GM12801 (cell line): ENCODE data around the gene SPCS3.

Source experiments
- TF ChIP-seq, protein P1 (sequence below): IDR thresholded peaks from one replicate; pipeline ENCODE4 v1.5.1; 2011; ENCODE audit warnings: control low read depth; ENCODE audit not compliant: insufficient read length; ENCODE audit errors: extremely low read depth

SPCS3 gene

DNA sequence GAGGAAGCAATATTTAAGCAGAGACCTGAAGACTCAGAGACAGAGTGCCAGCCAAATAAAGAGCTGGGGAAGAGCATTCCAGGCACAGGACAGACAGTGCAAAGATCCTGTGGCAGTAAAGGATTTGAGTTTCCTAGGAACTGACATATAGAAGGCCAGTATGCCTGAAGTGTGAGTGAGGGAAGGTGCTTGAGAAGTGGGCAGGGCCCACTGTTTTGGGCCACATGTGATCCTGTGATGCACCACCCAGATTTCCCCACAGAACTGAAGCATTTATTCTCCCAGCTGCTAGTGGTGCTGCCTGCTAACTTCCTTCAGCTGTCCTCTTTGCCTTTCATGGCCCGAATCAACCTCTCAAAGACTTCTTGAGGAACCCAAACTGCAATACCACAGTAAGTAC is 26.8 kb upstream of the SPCS3 start:
- TF ChIP-seq, protein P1, sequence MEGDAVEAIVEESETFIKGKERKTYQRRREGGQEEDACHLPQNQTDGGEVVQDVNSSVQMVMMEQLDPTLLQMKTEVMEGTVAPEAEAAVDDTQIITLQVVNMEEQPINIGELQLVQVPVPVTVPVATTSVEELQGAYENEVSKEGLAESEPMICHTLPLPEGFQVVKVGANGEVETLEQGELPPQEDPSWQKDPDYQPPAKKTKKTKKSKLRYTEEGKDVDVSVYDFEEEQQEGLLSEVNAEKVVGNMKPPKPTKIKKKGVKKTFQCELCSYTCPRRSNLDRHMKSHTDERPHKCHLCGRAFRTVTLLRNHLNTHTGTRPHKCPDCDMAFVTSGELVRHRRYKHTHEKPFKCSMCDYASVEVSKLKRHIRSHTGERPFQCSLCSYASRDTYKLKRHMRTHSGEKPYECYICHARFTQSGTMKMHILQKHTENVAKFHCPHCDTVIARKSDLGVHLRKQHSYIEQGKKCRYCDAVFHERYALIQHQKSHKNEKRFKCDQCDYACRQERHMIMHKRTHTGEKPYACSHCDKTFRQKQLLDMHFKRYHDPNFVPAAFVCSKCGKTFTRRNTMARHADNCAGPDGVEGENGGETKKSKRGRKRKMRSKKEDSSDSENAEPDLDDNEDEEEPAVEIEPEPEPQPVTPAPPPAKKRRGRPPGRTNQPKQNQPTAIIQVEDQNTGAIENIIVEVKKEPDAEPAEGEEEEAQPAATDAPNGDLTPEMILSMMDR: no peak

DNA sequence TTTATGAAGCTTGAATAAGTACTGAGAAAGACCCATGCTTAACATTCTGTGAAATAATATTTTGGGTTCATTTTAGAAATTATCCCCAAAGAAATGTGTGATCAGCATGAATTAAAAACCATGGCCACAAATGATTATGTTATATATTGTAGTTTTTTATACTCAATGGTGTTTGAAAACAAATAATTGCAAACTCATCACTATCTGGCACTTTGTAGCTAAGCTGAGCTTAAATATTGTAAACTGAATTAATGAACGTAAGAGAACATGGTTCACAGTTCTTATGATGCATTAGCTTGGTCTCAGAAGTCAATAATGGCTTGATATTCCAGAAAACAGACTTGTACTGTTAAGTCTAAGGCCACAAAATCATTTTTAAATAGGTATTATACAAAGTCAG is 26.1 kb upstream of the SPCS3 start:
- TF ChIP-seq, protein P1: no peak

- TF ChIP-seq, protein P1: no peak
These were observed 21.1 kb upstream of the SPCS3 start for GRCh38 chr4:176298664-176299063.

GRCh38 chr4:176300036-176300435 is 19.7 kb upstream of the SPCS3 start:
- TF ChIP-seq, protein P1: no peak

GRCh38 chr4:176300565-176300964 is 19.2 kb upstream of the SPCS3 start:
- TF ChIP-seq, protein P1: no peak

DNA sequence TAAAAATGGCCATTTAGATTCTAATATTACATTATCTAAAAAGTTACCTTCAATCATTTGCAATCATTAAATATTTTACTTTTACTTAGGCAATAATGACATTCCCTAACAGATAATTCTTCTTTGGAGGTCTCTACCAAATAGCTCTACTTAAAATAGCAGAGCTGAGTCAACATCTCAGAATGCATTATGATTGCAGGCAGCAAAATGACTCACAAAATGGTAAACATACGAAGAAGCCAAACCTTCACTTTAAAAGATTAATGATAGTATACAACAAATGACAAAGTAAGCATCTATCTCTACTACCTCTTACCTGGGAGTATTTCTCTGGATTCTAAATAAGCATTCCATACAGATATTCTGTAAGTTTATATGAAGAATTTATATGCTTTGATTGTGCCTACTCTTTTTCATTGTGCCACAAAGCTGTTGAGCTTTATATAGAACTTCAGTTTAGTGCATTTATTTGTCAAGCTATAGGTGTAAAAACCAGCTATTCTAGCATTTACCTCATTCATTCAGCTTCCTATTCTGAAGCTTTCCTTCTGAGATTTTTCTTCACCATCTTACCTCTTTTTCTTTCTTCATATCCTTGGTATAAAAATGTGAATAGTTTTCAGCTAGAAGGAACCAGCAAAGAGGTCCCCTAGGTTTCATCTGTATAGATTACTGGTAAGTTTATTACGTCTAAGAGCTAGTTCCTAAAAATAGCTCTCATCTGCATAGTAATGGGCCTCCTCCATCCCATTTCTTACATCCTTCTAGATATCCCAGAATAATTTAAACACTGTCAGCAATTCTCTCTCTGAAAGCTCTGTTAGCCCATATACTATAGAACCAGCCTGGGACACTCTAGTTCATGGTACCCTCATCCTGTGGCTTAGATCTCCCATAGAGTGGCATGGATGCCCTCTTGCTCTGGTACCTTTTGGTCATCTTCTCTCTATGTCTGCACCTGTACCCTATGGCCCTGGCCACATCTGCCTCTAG is 17.2 kb upstream of the SPCS3 start:
- TF ChIP-seq, protein P1: no peak

GRCh38 chr4:176303938-176304337 is 15.8 kb upstream of the SPCS3 start:
- TF ChIP-seq, protein P1: no peak
